Loucy (cell line): Measurements from ENCODE around the gene FN3KRP.

ENCODE experiments used
- H2AFZ ChIP-seq: fragments of 200-600 bp; sonication (generic); 2 replicates; pipeline ENCODE4 v1.6.0; 2016; ENCODE audit warnings: antibody characterized with exemption, mild to moderate bottlenecking, low read length, moderate library complexity
- H3F3A ChIP-seq: fragments of 200-600 bp; 2 replicates; pipeline ENCODE4 v1.6.0; 2016; ENCODE audit warnings: antibody characterized with exemption, low read depth, mild to moderate bottlenecking
- H3K27me3 ChIP-seq: fragments of 200-600 bp; sonication (generic); 2 replicates; pipeline ENCODE4 v1.6.1; 2014; ENCODE audit warnings: low read length, mild to moderate bottlenecking; ENCODE audit not compliant: insufficient read depth, poor library complexity, severe bottlenecking
- H3K36me3 ChIP-seq: fragments of 200-600 bp; sonication (generic); 2 replicates; pipeline ENCODE4 v1.6.1; 2016; ENCODE audit warnings: low read length; ENCODE audit not compliant: insufficient read depth
- H3K4me1 ChIP-seq: fragments of 200-600 bp; sonication (generic); 2 replicates; pipeline ENCODE4 v1.5.1; 2014; ENCODE audit warnings: low read length, mild to moderate bottlenecking; ENCODE audit not compliant: insufficient read depth, poor library complexity, severe bottlenecking
- H3K4me2 ChIP-seq: fragments of 200-600 bp; sonication (generic); 2 replicates; pipeline ENCODE4 v1.6.0; 2014; ENCODE audit warnings: antibody characterized with exemption, low read length, low read depth, mild to moderate bottlenecking; ENCODE audit not compliant: poor library complexity, severe bottlenecking
- H3K4me3 ChIP-seq: fragments of 200-600 bp; sonication (generic); 2 replicates; pipeline ENCODE4 v1.5.1; 2014; ENCODE audit warnings: low read length, mild to moderate bottlenecking, mixed read lengths; ENCODE audit not compliant: poor library complexity, severe bottlenecking
- H3K79me2 ChIP-seq: fragments of 200-600 bp; sonication (generic); 2 replicates; pipeline ENCODE4 v1.6.1; 2014; ENCODE audit warnings: low read length; ENCODE audit not compliant: insufficient read depth
- H3K9ac ChIP-seq: fragments of 200-600 bp; sonication (generic); 2 replicates; pipeline ENCODE4 v1.6.0; 2014; ENCODE audit warnings: mild to moderate bottlenecking, low read depth, low read length, moderate library complexity; ENCODE audit not compliant: poor library complexity, severe bottlenecking
- H3K9me2 ChIP-seq: fragments of 200-600 bp; sonication (generic); replicated peaks from 2 replicates; pipeline ENCODE4 v1.6.1; 2016; ENCODE audit warnings: low read depth, low read length, mixed read lengths
- H3K9me3 ChIP-seq: fragments of 200-600 bp; sonication (generic); 2 replicates; pipeline ENCODE4 v1.6.1; 2014; ENCODE audit warnings: mild to moderate bottlenecking, antibody characterized with exemption, low read length, low read depth; ENCODE audit not compliant: insufficient read depth
- H4K20me1 ChIP-seq: fragments of 200-600 bp; sonication (generic); 2 replicates; pipeline ENCODE4 v1.6.0; 2014; ENCODE audit warnings: antibody characterized with exemption, low read length, mild to moderate bottlenecking; ENCODE audit not compliant: insufficient read depth, poor library complexity, severe bottlenecking
- CTCF ChIP-seq: fragments of 200-600 bp; sonication (generic); conservative IDR thresholded peaks from 2 replicates; pipeline ENCODE4 v1.5.1; 2014; ENCODE audit warnings: mild to moderate bottlenecking, antibody characterized with exemption, low read length
- EZH2phosphoT487 ChIP-seq: fragments of 200-600 bp; IDR thresholded peaks from 2 replicates; pipeline ENCODE4 v1.6.1; 2018; ENCODE audit warnings: antibody characterized with exemption, mild to moderate bottlenecking, moderate library complexity, borderline replicate concordance

FN3KRP gene

GRCh38 chr17:82753201-82753464 lies 36.6 kb downstream of the FN3KRP start:
- Histone ChIP-seq H3K9ac (peak overlapping the region; percentile 85), H3K9me2 (no peaks in the 10 kb centered on the region), H3F3A (peaks cover 5% of the 10 kb centered on the region; the same call in 1 of the 2 replicates), H2AFZ (no peak overlapping the region), H3K79me2 (peaks cover 55% of the 10 kb centered on the region), H3K4me1 (peaks cover 49% of the 10 kb centered on the region), H4K20me1 (peaks cover 17% of the 10 kb centered on the region), H3K4me2 (peak overlapping the region; percentile 99), H3K27me3 (no peaks in the 10 kb centered on the region), H3K9me3 (no peaks in the 10 kb centered on the region), H3K4me3 (peak overlapping the region; percentile 98), H3K36me3 (peaks cover 8% of the 10 kb centered on the region; the same call in 1 of the 2 replicates)
- TF ChIP-seq CTCF: no peak
- no peak for TF ChIP-seq EZH2phosphoT487

- peaks cover 49% of the 10 kb centered on the region for H3K4me1 ChIP-seq
- H4K20me1 ChIP-seq: peaks cover 17% of the 10 kb centered on the region
- H3K4me2 ChIP-seq: peak overlapping the region; percentile 99
- H3K27me3 ChIP-seq: no peaks in the 10 kb centered on the region
- no peak overlapping the region for H2AFZ ChIP-seq
- H3F3A ChIP-seq: peaks cover 5% of the 10 kb centered on the region; the same call in 1 of the 2 replicates
- H3K9me3 ChIP-seq: no peaks in the 10 kb centered on the region
- peaks cover 68% of the 10 kb centered on the region for H3K79me2 ChIP-seq
- TF ChIP-seq EZH2phosphoT487: no peak
- no peak for TF ChIP-seq CTCF
- H3K9ac ChIP-seq: peak overlapping the region; percentile 81
- H3K9me2 ChIP-seq: no peaks in the 10 kb centered on the region
- H3K36me3 ChIP-seq: peaks cover 8% of the 10 kb centered on the region; the same call in 1 of the 2 replicates
- peak overlapping the region; percentile 98 for H3K4me3 ChIP-seq
These were observed 38.0 kb downstream of the FN3KRP start for GRCh38 chr17:82754297-82755208.

GRCh38 chr17:82756166-82756565 lies 39.7 kb downstream of the FN3KRP start:
- Histone ChIP-seq H3K4me1 (peaks cover 53% of the 10 kb centered on the region), H3K36me3 (peaks cover 19% of the 10 kb centered on the region), H3K27me3 (no peaks in the 10 kb centered on the region), H3K4me2 (peak overlapping the region; percentile 99), H3K79me2 (peaks cover 84% of the 10 kb centered on the region), H3K4me3 (peak overlapping the region; percentile 98), H3K9me3 (no peaks in the 10 kb centered on the region), H2AFZ (no peak overlapping the region), H3K9me2 (no peaks in the 10 kb centered on the region), H3K9ac (peak overlapping the region; percentile 81), H4K20me1 (peaks cover 19% of the 10 kb centered on the region), H3F3A (no peaks in the 10 kb centered on the region)
- TF ChIP-seq EZH2phosphoT487 (no peak), CTCF (no peak)
